ENCODE results near the gene ORC6. TPM values are rescaled to one million over a fixed set of nuclear protein-coding genes. Genes with fewer than 3 reads are reported as not detected.

ORC6 gene
- total RNA-seq, 1 donor, result 3.8 TPM

- no peak for DNase-seq (ENCODE audit: low read depth in 2 of 3, low spot score in 2 of 3)
Measured at GRCh38 chr16:46730801-46731690, 41.6 kb downstream of the ORC6 start.

GRCh38 chr16:46731691-46732555 lies 42.5 kb downstream of the ORC6 start:
- DNase-seq (ENCODE audit: low read depth in 2 of 3, low spot score in 2 of 3), result no peak

- no peak for DNase-seq (ENCODE audit: low read depth in 2 of 3, low spot score in 2 of 3)
Measured at GRCh38 chr16:46732561-46732960, 43.1 kb downstream of the ORC6 start.

GRCh38 chr16:46733319-46733830 lies 43.9 kb downstream of the ORC6 start:
- DNase-seq (ENCODE audit: low read depth in 2 of 3, low spot score in 2 of 3), result no peak

GRCh38 chr16:46736695-46737094 lies 47.2 kb downstream of the ORC6 start:
- no peak for DNase-seq (ENCODE audit: low read depth in 2 of 3, low spot score in 2 of 3)

GRCh38 chr16:46737621-46738214 lies 48.3 kb downstream of the ORC6 start:
- DNase-seq (ENCODE audit: low read depth in 2 of 3, low spot score in 2 of 3), result no peak

- no peak for DNase-seq (ENCODE audit: low read depth in 2 of 3, low spot score in 2 of 3)
Measured at GRCh38 chr16:46739934-46740333, 50.5 kb downstream of the ORC6 start.

- peak in 2 of 3 donors; percentile 18 to 64 for DNase-seq (ENCODE audit: low read depth in 2 of 3, low spot score in 2 of 3)
Measured at GRCh38 chr16:46743232-46743719, 53.8 kb downstream of the ORC6 start.

GRCh38 chr16:46745617-46746016 lies 56.2 kb downstream of the ORC6 start:
- DNase-seq (ENCODE audit: low read depth in 2 of 3, low spot score in 2 of 3), result no peak

- no peak for DNase-seq (ENCODE audit: low read depth in 2 of 3, low spot score in 2 of 3)
Measured at GRCh38 chr16:46746821-46747776, 57.6 kb downstream of the ORC6 start.

Other genes starting within 250 kb of the ORC6 start
- gene SHCBP1, start 68.3 kb upstream of the ORC6 start, total RNA-seq, result 2.7 TPM
- gene VPS35, start 481 bp upstream of the ORC6 start, total RNA-seq, result 44.2 TPM
- 0.27 TPM for gene MYLK3, start 58.7 kb downstream of the ORC6 start, total RNA-seq
- gene C16orf87, start 141.5 kb downstream of the ORC6 start, total RNA-seq, result 3.5 TPM
- 8.3 TPM for gene GPT2, start 194.7 kb downstream of the ORC6 start, total RNA-seq

Data from hematopoietic multipotent progenitor cell (in vitro differentiated cells).